HG03571 (cell line): ENCODE measurements around the gene GNAS-AS1.

ENCODE experiments used
- ATAC-seq: cut with Tn5 transposase; IDR thresholded peaks from one replicate; pipeline ENCODE4 v1.9.1; 2021; ENCODE audit not compliant: unreplicated experiment

GNAS-AS1 gene

GRCh38 chr20:58811334-58811733, 39.4 kb downstream of the GNAS-AS1 start:
- no peak for ATAC-seq

GRCh38 chr20:58810879-58811250, 39.8 kb downstream of the GNAS-AS1 start:
- ATAC-seq: no peak

GRCh38 chr20:58810116-58810878, 40.4 kb downstream of the GNAS-AS1 start:
- ATAC-seq: no peak

- no peak for ATAC-seq
These were observed 42.2 kb downstream of the GNAS-AS1 start for GRCh38 chr20:58808271-58809046.

GRCh38 chr20:58807801-58808200, 42.9 kb downstream of the GNAS-AS1 start:
- ATAC-seq: no peak

- ATAC-seq: no peak
These were observed 47.2 kb downstream of the GNAS-AS1 start for GRCh38 chr20:58803533-58803932.

- ATAC-seq: no peak
These were observed 48.6 kb downstream of the GNAS-AS1 start for GRCh38 chr20:58802061-58802460.

- no peak for ATAC-seq
These were observed 50.4 kb downstream of the GNAS-AS1 start for GRCh38 chr20:58800134-58800871.

- ATAC-seq: no peak
These were observed 53.0 kb downstream of the GNAS-AS1 start for GRCh38 chr20:58797371-58798338.

- ATAC-seq: no peak
These were observed 54.8 kb downstream of the GNAS-AS1 start for GRCh38 chr20:58795923-58796245.

- no peak for ATAC-seq
These were observed 55.4 kb downstream of the GNAS-AS1 start for GRCh38 chr20:58795181-58795922.

GRCh38 chr20:58794510-58795180, 56.1 kb downstream of the GNAS-AS1 start:
- no peak for ATAC-seq

- no peak for ATAC-seq
These were observed 56.9 kb downstream of the GNAS-AS1 start for GRCh38 chr20:58793512-58794420.

GRCh38 chr20:58792426-58792825, 58.3 kb downstream of the GNAS-AS1 start:
- no peak for ATAC-seq

GRCh38 chr20:58791286-58791685, 59.4 kb downstream of the GNAS-AS1 start:
- ATAC-seq: no peak

GRCh38 chr20:58790454-58790853, 60.2 kb downstream of the GNAS-AS1 start:
- no peak for ATAC-seq

GRCh38 chr20:58788896-58789544, 61.7 kb downstream of the GNAS-AS1 start:
- ATAC-seq: no peak
